NK-92 treated with Interleukin-12 subunit alpha and Interleukin-12 subunit beta, amount 100 ng/mL, for 24 hours (cell line): Measurements from ENCODE around the gene COPZ2.
"Not testable (repeated sequence)": the region's sequence is repeated elsewhere in the genome, so short reads cannot be mapped to it uniquely, and the experiment has no call there.

Source experiments
- DNase-seq: peaks from one replicate; lab custom pipeline; 2025; lab: John Stamatoyannopoulos, UW

Gene COPZ2

GRCh38 chr17:48006936-48007709 is 30.5 kb downstream of the COPZ2 start:
- DNase-seq: no peak

GRCh38 chr17:48004983-48005382 is 32.6 kb downstream of the COPZ2 start:
- DNase-seq: no peak

DNA sequence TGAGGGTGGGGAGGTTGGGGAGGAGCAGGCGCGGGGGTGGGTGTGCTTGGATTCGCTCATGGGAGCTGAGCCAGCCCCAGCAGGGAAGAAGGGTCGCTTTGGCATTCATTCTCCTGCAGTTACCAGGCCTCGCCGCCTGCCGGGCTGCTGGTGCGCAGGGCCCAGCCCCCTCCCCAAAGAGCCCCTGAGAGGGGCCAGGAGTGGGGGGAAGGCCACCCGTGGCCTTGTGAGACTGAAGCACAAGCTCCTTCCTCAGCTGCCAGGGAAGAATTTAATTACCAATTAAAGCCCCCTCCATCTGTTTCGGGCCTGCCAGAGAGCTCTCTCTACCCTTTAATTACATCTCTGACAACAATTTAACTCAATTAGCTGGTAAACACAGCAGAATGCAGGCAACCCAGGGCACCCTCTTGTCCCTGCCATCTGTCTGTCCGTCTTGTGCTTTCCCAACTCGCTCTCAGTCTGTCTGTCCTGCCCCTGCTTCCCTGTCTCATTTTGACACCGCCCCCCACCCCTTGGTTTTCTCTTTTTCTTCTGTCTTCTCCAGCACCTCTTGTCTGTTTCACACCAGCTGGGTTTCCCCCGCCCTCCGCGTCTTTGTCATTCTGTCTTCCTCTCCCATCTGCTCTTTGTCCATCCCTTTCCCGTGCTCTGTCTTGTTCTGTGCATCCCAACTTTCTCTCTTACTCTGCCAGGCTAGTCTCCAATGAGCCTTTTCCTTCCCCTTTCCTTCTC is 34.0 kb downstream of the COPZ2 start:
- DNase-seq: no peak

DNA sequence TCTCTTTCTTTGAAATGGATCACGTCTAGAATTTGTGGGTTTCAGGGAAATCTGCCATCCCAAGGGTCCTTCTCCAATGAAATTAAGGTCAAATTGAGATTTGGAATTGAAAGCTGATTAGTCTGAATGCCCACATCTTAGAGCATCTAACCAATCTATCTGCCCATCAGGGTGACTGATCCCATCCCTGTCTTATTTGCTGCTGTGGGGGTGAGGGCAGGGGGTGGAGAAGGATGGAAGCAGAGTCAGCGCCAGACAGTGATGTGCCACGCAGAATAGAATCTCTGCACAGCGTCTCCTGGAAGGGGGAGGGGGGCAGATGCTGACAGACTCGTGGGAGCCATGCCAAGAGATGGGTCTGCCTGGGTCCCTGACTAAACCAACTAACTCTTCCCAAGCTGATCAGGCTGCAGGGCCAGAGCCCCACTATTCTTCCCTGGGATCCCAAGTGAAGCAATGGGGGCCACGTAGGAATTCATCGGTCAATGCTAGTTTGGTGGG is 34.6 kb downstream of the COPZ2 start:
- no peak for DNase-seq

DNA sequence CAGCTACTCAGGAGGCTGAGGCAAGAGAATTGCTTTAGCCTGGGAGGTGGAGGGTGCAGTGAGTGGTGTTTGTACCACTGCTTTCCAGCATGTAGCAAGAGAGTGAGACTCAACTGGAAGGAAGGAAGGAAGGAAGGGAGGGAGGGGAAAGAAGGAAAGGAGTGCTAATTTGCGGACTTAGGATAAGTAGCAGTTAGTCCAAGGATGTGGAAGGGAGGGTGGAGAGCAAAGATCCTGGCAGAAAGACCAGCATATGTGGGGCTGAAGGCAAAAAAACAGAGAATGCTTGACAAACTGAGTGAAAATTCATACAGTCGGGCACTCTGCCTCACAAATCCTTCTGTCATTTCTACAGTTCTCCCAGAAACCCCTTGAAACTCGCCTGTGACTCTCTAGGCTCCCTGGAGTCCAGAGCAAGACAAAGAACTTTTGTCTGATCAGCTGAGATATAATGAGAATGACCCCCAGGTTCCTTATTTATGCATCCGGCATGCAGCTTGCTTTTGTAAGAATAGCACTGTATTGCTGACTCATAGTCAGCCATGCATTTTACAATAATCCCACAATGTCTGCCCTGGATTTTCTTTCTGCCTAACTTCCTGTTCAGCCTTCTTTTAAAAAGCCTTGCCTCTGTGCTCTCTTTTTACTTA is 35.2 kb downstream of the COPZ2 start:
- DNase-seq: no peak

DNA sequence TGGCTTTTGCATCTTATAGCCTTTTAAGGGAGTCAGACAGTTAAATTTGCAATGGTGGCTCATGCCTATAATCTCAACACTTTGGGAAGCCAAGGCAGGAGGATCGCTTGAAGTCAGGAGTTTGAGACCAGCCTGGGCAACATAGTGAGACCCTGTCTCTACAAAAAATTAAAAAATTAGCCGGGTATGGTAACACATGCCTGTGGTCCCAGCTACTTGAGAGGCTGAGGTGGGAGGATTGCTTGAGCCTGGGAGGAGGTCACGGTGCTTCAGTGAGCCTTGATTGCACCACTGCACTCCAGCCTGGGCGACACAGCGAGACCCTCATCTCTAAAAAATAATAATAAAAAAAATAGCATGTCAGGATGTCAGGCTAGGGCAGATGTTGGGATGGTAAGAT is 35.9 kb downstream of the COPZ2 start:
- DNase-seq: not testable (repeated sequence)

- no peak for DNase-seq
These were observed 36.4 kb downstream of the COPZ2 start for GRCh38 chr17:48001197-48001596.

DNA sequence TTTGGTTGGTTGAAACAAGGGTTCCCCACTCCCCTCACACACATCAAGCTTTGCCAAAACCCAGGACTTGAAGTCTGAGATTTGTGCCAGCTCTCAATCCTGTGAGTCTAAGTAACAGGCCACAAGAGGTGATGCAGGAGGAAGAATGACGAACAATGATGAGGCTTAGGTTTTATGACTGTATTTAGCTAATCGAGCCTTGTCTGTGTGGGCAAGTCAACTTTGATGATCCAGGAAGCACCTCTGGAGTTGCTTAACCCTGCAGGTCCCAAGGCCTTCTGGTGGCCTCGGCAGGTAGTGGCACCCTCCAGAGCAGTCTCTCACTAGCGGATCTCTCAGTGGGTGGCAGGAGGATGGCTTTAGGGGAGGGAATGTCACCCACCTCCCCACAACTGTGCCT is 38.0 kb downstream of the COPZ2 start:
- no peak for DNase-seq

DNA sequence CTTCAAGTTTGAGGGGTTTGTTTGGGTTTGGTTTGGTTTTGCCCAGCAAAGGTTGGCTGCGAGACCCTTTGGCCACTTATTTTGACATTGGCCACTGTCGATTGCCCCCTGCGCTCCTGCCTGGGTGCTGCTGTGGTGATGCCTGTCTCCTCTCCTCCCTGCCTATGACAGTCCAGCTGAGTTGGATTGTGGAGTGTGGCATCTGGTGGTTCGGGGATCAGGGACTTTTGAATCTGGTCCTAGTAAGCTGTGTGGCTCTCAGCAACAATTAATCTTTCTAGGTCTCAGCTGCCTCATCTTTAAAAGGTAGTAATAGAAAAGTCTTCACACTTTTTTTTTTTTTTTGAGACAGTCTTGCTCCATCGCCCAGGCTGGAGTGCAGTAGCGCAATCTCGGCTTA is 39.6 kb downstream of the COPZ2 start:
- no peak for DNase-seq

GRCh38 chr17:47997586-47997985 is 40.0 kb downstream of the COPZ2 start:
- no peak for DNase-seq

- DNase-seq: no peak
These were observed 41.4 kb downstream of the COPZ2 start for GRCh38 chr17:47996201-47996600.

DNA sequence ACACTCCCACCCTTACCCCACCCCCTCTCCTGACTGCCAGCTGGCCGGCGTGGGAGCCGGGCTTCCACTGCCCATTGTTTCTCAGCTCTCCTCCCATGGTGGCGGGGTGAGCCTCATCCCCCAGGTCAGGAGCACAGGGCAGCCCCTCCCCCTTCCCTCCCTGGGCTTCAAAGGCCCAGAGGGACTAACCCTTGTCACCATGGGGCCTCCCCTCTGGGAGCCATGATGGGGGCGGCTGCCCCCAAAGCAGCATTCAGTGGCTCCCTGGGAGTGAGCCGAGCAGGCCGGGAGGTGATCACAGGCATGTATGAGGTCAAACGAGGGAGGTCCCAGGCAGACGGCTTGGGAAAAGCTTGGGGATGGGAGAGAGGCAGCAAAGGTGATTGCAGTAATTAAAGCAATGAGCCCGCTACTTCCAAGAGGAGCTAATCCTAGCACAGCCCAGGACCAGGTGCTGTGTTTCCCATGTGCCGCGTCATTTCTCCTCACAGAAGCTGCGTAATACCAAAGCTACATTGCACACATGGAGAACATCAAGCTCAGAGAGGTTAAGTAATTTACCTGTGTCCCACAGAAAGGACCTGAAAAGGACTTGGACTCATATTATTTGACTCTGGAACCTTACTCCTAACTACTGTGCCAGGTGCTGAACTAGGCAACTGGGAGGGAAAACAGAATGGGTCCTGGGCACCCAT is 42.2 kb downstream of the COPZ2 start:
- no peak for DNase-seq

GRCh38 chr17:47994724-47995123 is 42.9 kb downstream of the COPZ2 start:
- no peak for DNase-seq

- DNase-seq: no peak
These were observed 43.6 kb downstream of the COPZ2 start for GRCh38 chr17:47993964-47994363.

DNA sequence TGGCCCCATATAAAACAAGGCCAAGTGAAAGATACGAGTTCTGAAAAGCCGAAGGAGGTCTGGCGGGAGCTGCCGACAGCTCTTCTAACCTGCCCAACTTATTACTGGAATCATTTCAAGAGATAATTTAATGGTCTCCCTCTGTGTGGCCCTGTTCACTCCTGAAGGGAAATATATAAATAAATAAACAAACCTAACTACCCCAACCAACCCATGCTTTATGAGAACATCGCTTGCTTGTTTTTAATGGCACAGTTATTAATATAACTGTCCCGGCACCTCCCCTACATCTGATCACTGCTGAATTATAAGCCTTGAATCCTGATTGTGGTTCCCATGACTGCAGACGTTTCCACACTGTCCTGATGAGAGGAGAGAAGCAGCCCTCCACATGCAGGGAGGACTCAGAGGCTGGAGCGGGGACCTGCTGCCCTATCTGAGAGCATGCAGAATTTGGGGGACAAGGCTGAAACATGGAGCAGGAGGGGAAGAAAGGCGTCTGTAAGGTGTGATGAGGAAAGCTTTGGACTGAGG is 44.5 kb downstream of the COPZ2 start:
- DNase-seq: no peak

DNA sequence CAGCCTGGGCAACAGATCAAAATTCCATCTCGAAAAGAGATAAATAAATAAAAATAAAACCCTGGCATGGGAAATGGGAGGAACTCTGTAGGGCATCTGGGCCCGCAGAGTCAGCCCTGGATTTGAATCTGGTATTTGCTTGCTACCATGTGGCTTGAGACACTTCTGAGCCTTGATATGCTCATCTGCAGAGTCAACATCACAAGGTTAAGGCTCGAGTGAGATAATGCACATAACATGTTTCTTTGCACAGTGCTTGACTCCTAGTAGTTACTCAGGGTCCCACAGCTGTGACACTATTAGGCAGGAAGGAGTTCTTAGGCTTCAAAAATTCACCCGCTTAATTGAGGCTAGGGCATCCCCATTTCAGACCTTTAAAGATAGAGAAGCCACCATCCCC is 45.4 kb downstream of the COPZ2 start:
- no peak for DNase-seq

- no peak for DNase-seq
These were observed 46.5 kb downstream of the COPZ2 start for GRCh38 chr17:47990962-47991731.

GRCh38 chr17:47989700-47990099 is 47.9 kb downstream of the COPZ2 start:
- DNase-seq: no peak

DNA sequence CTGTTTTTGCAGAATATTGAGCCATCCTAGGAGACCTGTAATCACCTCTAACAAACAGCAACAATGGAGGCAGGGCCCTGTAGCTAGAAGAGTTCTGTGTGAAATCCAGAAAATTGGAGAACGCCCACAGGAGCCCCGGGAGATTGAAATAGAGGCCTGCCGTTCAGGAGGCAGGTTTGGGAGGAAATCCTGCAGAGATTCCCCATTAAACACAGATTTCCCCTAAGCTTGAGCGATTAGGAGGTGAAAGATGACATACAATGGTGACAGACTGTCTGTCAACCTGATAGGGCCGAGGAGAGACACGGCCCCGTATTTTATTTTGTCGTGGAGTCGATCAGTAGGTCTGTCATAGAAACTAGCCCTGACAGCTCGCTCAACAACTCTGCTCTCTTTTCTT is 48.4 kb downstream of the COPZ2 start:
- no peak for DNase-seq

DNA sequence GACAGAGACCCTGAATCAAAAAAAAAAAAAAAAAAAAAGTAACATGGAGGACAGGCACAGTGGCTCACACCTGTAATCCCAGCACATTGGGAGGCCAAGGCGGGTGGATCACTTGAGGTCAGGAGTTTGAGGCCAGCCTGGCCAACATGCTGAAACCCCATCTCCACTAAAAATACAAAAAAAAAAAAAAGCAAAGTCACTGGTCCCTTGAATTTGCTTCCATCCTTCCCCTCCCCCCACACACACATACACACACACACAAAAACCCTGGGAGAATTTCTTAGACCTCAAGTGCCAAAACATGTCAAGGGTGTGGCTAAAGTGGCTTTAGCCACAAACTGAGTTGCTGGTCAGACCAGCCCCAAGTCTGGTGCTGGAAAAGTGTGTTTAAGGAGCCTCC is 49.2 kb downstream of the COPZ2 start:
- not testable (repeated sequence) for DNase-seq

GRCh38 chr17:47987240-47987835 is 50.3 kb downstream of the COPZ2 start:
- DNase-seq: no peak
